GM19324 (cell line): ENCODE measurements around the gene MUC5AC.
"Not testable (repeated sequence)": the region's sequence is repeated elsewhere in the genome, so short reads cannot be mapped to it uniquely, and the experiment has no call there.

Experiments used
- ATAC-seq: cut with Tn5 transposase; IDR thresholded peaks from one replicate; pipeline ENCODE4 v1.9.1; 2021; ENCODE audit warnings: mild to moderate bottlenecking, moderate library complexity; ENCODE audit not compliant: unreplicated experiment, low FRiP score

Gene MUC5AC

DNA sequence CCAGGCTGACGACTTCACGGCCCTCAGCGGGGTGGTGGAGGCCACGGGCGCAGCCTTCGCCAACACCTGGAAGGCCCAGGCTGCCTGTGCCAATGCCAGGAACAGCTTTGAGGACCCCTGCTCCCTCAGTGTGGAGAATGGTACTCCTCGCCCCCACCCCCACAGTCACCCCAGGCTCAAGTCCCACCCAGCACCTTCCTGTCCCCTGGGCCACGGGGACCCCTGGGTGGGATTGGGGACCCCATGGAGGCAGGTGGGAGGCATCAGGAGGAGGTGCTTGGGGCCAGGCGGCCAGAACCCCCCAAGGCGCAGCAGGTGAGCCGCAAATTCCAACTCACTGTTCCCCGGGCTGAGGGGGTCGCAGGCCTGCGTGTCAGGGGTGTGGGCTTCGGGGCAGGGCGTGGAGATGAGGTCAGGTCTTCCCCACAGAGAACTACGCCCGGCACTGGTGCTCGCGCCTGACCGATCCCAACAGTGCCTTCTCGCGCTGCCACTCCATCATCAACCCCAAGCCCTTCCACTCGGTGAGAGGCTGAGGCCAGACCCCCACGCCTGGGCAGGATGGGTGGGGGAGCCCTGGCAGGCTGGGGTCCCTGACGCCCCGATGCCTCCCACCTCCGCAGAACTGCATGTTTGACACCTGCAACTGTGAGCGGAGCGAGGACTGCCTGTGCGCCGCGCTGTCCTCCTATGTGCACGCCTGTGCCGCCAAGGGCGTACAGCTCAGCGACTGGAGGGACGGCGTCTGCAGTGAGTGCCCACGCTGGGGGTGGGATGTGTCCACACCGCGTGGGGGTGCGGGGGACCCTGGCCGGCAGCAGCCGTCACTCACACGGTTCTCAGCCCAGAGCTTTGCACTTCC lies 74.5 kb downstream of the MUC5AC start:
- ATAC-seq, result no peak

- ATAC-seq, result no peak
These were observed 75.1 kb downstream of the MUC5AC start for GRCh38 chr11:1232883-1233321.

DNA sequence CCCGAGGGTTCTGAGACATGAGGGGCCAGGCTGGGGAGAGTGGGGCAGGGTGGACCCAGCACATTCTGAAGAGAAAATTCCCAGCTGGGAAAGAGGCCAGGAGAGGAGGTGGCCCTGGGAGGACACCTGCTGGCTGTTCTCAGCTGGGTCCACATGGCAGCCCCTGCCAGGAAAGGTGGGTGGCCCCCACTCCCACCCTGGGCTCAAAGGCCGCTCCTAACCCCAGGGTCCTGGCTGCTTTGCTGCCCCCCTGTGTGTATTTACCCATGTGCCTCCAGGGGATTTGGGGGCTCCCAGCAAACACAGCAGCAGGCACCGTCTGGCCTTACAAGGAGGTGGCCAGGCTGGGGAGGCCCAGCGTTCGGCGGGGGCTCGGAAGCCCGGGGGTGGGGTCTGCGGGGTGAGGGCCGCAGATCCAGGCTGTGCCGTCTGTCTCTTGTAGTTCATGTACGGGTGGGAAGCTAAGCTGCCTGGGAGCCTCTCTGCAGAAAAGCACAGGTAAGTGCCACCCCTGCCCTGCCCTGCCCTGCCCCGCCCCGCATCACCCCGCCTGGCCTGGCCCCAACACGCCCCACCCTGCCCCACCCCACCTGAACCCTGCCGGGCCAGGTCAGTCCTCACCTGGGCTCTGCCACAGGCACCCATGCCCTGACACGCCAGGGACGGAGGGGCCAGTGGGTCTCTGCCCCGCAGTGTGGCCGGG lies 75.7 kb downstream of the MUC5AC start:
- ATAC-seq, result no peak

DNA sequence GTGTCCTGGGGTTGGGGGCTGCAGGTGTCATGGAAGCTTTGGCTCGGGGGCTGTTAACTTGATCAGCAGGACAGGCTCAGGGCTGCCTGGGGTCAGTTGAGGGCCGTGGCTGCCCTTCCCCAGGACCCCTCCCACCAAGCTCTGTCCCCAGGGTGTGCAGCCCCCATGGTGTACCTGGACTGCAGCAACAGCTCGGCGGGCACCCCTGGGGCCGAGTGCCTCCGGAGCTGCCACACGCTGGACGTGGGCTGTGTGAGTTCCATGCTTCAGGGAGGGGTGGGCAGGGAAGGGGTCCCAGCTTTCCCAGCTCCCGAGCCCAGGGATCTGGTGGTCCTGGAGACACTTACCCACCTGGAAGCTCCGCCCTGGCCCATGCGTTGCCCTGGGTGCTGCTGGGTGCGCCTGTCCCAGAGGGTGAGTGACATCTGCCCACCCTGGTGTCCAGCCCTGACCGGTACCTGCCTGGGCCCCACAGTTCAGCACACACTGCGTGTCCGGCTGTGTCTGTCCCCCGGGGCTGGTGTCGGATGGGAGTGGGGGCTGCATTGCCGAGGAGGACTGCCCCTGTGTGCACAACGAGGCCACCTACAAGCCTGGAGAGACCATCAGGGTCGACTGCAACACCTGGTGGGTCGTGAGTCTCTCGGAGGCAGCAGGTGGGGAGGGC lies 76.4 kb downstream of the MUC5AC start:
- no peak for ATAC-seq

- ATAC-seq, result no peak
These were observed 77.1 kb downstream of the MUC5AC start for GRCh38 chr11:1234771-1235305.

DNA sequence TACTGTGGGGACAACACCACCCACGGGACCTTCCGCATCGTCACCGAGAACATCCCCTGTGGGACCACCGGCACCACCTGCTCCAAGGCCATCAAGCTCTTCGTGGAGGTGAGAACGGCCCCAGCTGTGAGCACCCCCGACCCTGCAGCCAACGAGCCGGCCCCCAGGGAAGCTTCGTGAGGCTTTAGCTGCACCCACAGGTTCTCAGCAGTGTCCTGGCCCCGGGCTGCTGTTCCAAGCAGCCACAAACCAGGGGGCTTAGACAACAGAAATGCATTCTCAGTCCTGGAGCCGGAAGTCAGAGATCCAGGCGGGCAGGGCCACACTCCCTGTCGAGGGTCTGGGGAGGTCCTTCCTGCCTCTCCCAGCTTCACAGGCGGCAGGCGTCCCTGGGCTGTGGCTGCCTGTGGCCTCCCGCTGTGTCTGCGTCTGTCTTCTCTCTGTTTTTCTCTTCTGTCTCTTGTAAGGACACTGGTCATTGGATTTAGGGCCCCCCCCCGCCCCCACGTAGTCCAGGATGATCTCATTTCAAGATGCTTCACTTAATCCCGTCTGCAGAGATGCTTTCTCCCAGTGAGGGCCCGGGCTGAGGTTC lies 77.7 kb downstream of the MUC5AC start:
- ATAC-seq, result no peak

DNA sequence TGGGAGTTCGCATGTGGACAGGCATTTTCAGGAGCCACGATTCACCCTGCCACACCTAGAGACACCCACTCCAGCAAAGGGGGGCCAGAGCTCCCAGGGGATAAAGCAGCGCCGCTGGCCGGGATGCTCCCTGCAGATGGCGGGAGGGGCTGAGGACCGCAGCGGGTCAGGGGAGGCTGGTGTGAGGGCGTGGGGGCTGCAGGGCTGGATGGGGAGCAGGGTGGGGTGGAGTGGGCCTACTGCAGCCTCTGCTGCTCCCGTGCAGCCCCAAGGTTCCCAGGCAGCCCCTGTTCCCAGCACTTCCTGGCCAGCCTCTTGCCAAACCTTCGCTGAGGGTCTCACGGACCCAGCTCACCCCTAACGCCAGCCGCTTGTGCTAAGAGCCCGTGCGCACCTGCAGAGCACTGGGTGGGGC lies 78.2 kb downstream of the MUC5AC start:
- ATAC-seq, result no peak

DNA sequence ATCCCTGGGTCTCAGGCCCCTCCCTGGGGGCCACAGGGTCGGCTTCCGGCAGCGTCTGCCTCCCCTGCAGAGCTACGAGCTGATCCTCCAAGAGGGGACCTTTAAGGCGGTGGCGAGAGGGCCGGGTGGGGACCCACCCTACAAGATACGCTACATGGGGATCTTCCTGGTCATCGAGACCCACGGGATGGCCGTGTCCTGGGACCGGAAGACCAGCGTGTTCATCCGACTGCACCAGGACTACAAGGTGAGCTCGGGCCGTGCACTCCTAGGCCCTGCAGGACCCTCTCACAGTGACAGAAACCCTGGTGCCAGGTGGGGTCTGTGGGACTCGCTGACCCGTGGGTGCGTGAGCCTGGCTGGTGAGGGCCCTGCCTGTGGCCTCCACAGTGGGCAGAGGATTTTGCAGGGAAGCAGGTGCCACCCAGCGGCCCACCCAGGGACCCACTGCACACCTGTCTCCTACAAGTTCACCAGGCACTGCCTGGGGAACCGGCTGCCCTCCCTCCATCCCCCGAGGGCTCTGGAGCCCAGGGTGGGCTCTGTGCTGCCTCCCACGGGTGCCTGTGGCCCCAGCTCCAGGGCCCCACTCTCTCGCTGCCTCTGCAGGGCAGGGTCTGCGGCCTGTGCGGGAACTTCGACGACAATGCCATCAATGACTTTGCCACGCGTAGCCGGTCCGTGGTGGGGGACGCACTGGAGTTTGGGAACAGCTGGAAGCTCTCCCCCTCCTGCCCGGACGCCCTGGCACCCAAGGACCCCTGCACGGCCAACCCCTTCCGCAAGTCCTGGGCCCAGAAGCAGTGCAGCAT lies 78.8 kb downstream of the MUC5AC start:
- no peak for ATAC-seq

GRCh38 chr11:1237128-1237580 lies 79.4 kb downstream of the MUC5AC start:
- ATAC-seq, result no peak

DNA sequence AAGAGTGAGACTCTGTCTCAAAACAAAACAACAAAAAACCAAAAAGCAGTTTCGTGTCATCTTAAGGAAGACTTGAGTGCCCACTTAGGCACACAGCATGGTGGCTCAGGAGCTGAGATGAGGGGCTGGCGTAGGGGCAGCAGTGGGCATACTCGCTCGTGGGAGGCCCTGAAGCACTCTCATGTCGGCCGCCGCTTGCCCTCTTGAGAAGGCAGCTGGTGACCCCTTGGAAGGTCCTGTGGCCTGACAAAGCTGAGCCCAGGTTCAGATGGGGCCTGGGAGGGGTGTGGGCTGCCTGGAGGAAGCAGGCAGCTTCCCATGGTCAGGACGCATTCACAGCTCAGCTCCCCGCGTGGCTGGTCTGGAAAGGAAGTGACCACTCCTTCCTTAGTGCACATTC lies 80.1 kb downstream of the MUC5AC start:
- ATAC-seq, result no peak

GRCh38 chr11:1238767-1239595 lies 81.2 kb downstream of the MUC5AC start:
- ATAC-seq, result no peak

GRCh38 chr11:1239596-1240205 lies 81.9 kb downstream of the MUC5AC start:
- ATAC-seq, result no peak

- no peak for ATAC-seq
These were observed 83.0 kb downstream of the MUC5AC start for GRCh38 chr11:1240771-1241170.

GRCh38 chr11:1241706-1242105 lies 84.0 kb downstream of the MUC5AC start:
- no peak for ATAC-seq

- no peak for ATAC-seq
These were observed 84.5 kb downstream of the MUC5AC start for GRCh38 chr11:1242289-1242688.

- not testable (repeated sequence) for ATAC-seq
These were observed 85.0 kb downstream of the MUC5AC start for GRCh38 chr11:1242751-1243150.

- not testable (repeated sequence) for ATAC-seq
These were observed 85.8 kb downstream of the MUC5AC start for GRCh38 chr11:1243521-1243920.

DNA sequence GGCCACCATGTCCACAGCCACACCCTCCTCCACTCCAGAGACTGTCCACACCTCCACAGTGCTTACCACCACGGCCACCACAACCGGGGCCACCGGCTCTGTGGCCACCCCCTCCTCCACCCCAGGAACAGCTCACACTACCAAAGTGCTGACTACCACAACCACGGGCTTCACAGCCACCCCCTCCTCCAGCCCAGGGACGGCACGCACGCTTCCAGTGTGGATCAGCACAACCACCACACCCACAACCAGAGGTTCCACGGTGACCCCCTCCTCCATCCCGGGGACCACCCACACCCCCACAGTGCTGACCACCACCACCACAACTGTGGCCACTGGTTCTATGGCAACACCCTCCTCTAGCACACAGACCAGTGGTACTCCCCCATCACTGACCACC lies 86.8 kb downstream of the MUC5AC start:
- ATAC-seq, result not testable (repeated sequence)
